Glomerular endothelial cell (primary cell): ENCODE results near the gene CRYBG2. TPM values are rescaled to one million over a fixed set of nuclear protein-coding genes. Genes with fewer than 3 reads are reported as not detected.
"Not testable (repeated sequence)": the region's sequence is repeated elsewhere in the genome, so short reads cannot be mapped to it uniquely, and the experiment has no call there.

Experiments
- DNase-seq: peaks from one replicate; pipeline ENCODE4 v3.0.0-alpha.2; 2011; ENCODE audit warnings: low read depth, low spot score; ENCODE audit errors: extremely low read depth
- total RNA-seq: library from RNA; depleted of rRNA; stranded (reverse); fragments of >200 nt; gene quantifications from 2 replicates; pipeline ENCODE4 v1.2.3, GENCODE V29; 2015

Gene CRYBG2
- total RNA-seq, 1 donor from 2014 or later: not detected

GRCh38 chr1:26372611-26373010 lies 18.7 kb upstream of the CRYBG2 start, which contains the start of gene ZNF683:
TSS of gene ZNF683 (minus strand) at chr1:26372750. CDS start at chr1:26368571, 4,179 bp downstream.
- DNase-seq: not testable (repeated sequence)

GRCh38 chr1:26372039-26372438 lies 18.1 kb upstream of the CRYBG2 start:
- no peak for DNase-seq

GRCh38 chr1:26370591-26371382 lies 16.9 kb upstream of the CRYBG2 start:
- no peak for DNase-seq

GRCh38 chr1:26368486-26368885 lies 14.6 kb upstream of the CRYBG2 start:
- no peak for DNase-seq

- DNase-seq: no peak
These were observed 14.1 kb upstream of the CRYBG2 start for GRCh38 chr1:26368006-26368405.

- DNase-seq: no peak
These were observed 13.5 kb upstream of the CRYBG2 start for GRCh38 chr1:26367441-26367840.

GRCh38 chr1:26364956-26365355 lies 11.0 kb upstream of the CRYBG2 start:
- DNase-seq: no peak

GRCh38 chr1:26363549-26364448 lies 9.9 kb upstream of the CRYBG2 start:
- DNase-seq: peak; percentile 25

GRCh38 chr1:26362331-26362730 lies 8.4 kb upstream of the CRYBG2 start:
- no peak for DNase-seq

- no peak for DNase-seq
These were observed 7.7 kb upstream of the CRYBG2 start for GRCh38 chr1:26361605-26362122.

GRCh38 chr1:26360807-26361604 lies 7.1 kb upstream of the CRYBG2 start:
- no peak for DNase-seq

- no peak for DNase-seq
These were observed 6.3 kb upstream of the CRYBG2 start for GRCh38 chr1:26359981-26360806.

- no peak for DNase-seq
These were observed 4.8 kb upstream of the CRYBG2 start for GRCh38 chr1:26358411-26359384.

GRCh38 chr1:26357121-26357602 lies 3.2 kb upstream of the CRYBG2 start:
- no peak for DNase-seq

GRCh38 chr1:26356106-26356505 lies 2.2 kb upstream of the CRYBG2 start:
- DNase-seq: no peak

GRCh38 chr1:26354972-26355371 lies 1.0 kb upstream of the CRYBG2 start:
- no peak for DNase-seq

GRCh38 chr1:26353210-26353859 lies 595 bp downstream of the CRYBG2 start:
- DNase-seq: no peak

- no peak for DNase-seq
These were observed 1.6 kb downstream of the CRYBG2 start for GRCh38 chr1:26352338-26352679.
